HEK293T (cell line): ENCODE results near the gene ERAP2.

Source experiments
- FOXA1 ChIP-seq: fragments of 450-650 bp; IDR thresholded peaks from 2 replicates; pipeline ENCODE4 v1.6.1; 2016; ENCODE audit warnings: mild to moderate bottlenecking
- FOXK2 ChIP-seq: fragments of 450-650 bp; IDR thresholded peaks from 2 replicates; pipeline ENCODE4 v1.6.1; 2016; ENCODE audit warnings: mild to moderate bottlenecking
- FOXM1 ChIP-seq: fragments of 450-650 bp; IDR thresholded peaks from 2 replicates; pipeline ENCODE4 v1.6.1; 2017; ENCODE audit warnings: mild to moderate bottlenecking, borderline replicate concordance
- HDGF ChIP-seq: fragments of 450-650 bp; IDR thresholded peaks from 2 replicates; pipeline ENCODE4 v1.6.1; 2017; ENCODE audit warnings: antibody characterized with exemption, borderline replicate concordance
- SP1 ChIP-seq: fragments of 450-650 bp; IDR thresholded peaks from 2 replicates; pipeline ENCODE4 v1.6.1; 2017

GRCh38 chr5:96931605-96932004 lies 55.3 kb downstream of the ERAP2 start:
- TF ChIP-seq HDGF: no peak
- no peak for TF ChIP-seq FOXM1
- TF ChIP-seq SP1: no peak
- no peak for TF ChIP-seq FOXA1
- TF ChIP-seq FOXK2: no peak
